WTC11 (cell line): ENCODE measurements around the gene GRM5.

ENCODE experiments used
- AFF4 ChIP-seq: sonication (generic); formaldehyde crosslinking; IDR thresholded peaks from 2 replicates; pipeline ENCODE4 v1.8.1; 2023; ENCODE audit warnings: mild to moderate bottlenecking, missing genetic modification reagents, borderline replicate concordance
- ATF6 ChIP-seq: sonication (generic); formaldehyde crosslinking; IDR thresholded peaks from 2 replicates; pipeline ENCODE4 v1.8.1; 2023; ENCODE audit warnings: mild to moderate bottlenecking, missing genetic modification reagents
- CTCF ChIP-seq: fragments of 200-600 bp; IDR thresholded peaks from 2 replicates; pipeline ENCODE4 v1.8.0; 2022; ENCODE audit warnings: antibody characterized with exemption
- E2F1 ChIP-seq: sonication (generic); formaldehyde crosslinking; IDR thresholded peaks from 2 replicates; pipeline ENCODE4 v1.8.0; 2022; ENCODE audit warnings: mild to moderate bottlenecking, missing genetic modification reagents
- HMGA2 ChIP-seq: fragments of 250-450 bp; sonication (Bioruptor Pico); IDR thresholded peaks from 2 replicates; pipeline ENCODE4 v1.4.0; 2021; ENCODE audit warnings: mild to moderate bottlenecking, moderate library complexity
- HMGXB4 ChIP-seq: sonication (generic); formaldehyde crosslinking; IDR thresholded peaks from 2 replicates; pipeline ENCODE4 v1.8.1; 2023; ENCODE audit warnings: mild to moderate bottlenecking, moderate library complexity, missing genetic modification reagents
- RELA ChIP-seq: sonication (generic); formaldehyde crosslinking; IDR thresholded peaks from 2 replicates; pipeline ENCODE4 v1.8.1; 2022; ENCODE audit warnings: missing genetic modification reagents, mild to moderate bottlenecking, borderline replicate concordance
- USF2 ChIP-seq: sonication (generic); formaldehyde crosslinking; IDR thresholded peaks from 2 replicates; pipeline ENCODE4 v1.8.1; 2023; ENCODE audit warnings: mild to moderate bottlenecking, missing genetic modification reagents, moderate library complexity
- ZNF232 ChIP-seq: sonication (generic); formaldehyde crosslinking; IDR thresholded peaks from 2 replicates; pipeline ENCODE4 v1.8.0; 2022; ENCODE audit warnings: mild to moderate bottlenecking, missing genetic modification reagents

- TF ChIP-seq HMGXB4 (CRISPR knock-in tag) (no peak), USF2 (CRISPR knock-in tag) (no peak), CTCF (no peak), ZNF232 (CRISPR knock-in tag) (no peak), ATF6 (CRISPR knock-in tag) (no peak), E2F1 (no peak), HMGA2 (CRISPR knock-in tag) (no peak), RELA (no peak), AFF4 (CRISPR knock-in tag) (no peak)
Observed at GRCh38 chr11:88689548-88690240, 376.1 kb downstream of the GRM5 start.
